Mammary epithelial cell (primary cell): ENCODE results near the gene UBE2V1.

Experiments used
- EZH2 ChIP-seq: IDR thresholded peaks from 2 replicates; pipeline ENCODE4 v1.6.1; 2012; ENCODE audit warnings: low read length, inconsistent platforms, borderline replicate concordance
- TF ChIP-seq, protein P1 (sequence below), 2 donors: IDR thresholded peaks in 1 of 2; conservative IDR thresholded peaks in 1 of 2; 2 replicates each; pipeline ENCODE4 v1.5.1; 2011 to 2012; ENCODE audit warnings: inconsistent platforms in 2 of 2, low read length in 2 of 2, mild to moderate bottlenecking in 2 of 2, control low read depth in 1 of 2, low read depth in 1 of 2; ENCODE audit not compliant: insufficient read depth in 1 of 2; ENCODE audit errors: extremely low read depth in 1 of 2

DNA sequence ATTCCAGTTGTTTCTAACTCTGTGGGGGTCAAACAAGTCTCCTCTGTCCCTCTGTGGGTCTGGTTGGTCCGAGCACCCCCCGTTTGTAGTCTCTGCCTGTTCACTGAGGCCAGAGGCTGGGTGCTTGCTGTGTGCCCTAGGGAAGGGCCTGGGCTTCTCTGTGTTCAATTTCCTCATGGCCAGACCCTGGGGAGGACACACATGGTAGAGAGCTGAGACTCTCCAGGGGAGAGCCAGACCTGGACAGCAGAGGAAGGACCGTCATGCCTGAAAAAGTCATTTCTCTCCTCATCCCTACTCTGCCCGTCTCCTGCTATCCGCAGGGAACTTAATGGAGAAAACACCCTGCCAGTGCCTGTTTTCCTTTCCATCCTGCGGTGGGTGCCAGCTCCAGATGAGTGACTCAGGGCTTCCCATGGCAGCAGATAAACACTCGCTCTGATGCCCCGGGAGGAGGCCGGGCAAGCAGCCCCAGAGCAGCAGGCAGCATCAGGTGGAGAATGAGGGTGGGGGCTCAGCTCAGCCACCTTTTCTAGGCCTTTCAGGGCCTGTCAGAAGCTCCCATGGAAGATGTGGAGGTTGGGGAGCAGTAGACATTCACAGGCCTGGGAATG lies 78.3 kb downstream of the UBE2V1 start:
- TF ChIP-seq, protein P1, sequence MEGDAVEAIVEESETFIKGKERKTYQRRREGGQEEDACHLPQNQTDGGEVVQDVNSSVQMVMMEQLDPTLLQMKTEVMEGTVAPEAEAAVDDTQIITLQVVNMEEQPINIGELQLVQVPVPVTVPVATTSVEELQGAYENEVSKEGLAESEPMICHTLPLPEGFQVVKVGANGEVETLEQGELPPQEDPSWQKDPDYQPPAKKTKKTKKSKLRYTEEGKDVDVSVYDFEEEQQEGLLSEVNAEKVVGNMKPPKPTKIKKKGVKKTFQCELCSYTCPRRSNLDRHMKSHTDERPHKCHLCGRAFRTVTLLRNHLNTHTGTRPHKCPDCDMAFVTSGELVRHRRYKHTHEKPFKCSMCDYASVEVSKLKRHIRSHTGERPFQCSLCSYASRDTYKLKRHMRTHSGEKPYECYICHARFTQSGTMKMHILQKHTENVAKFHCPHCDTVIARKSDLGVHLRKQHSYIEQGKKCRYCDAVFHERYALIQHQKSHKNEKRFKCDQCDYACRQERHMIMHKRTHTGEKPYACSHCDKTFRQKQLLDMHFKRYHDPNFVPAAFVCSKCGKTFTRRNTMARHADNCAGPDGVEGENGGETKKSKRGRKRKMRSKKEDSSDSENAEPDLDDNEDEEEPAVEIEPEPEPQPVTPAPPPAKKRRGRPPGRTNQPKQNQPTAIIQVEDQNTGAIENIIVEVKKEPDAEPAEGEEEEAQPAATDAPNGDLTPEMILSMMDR (conservative IDR thresholded peaks at IDR 0.05 in 1 of 2, IDR thresholded peaks at IDR 0.05 in 1 of 2; ENCODE audit: extremely low read depth in 1 of 2, insufficient read depth in 1 of 2, low read depth in 1 of 2, low read length in 2 of 2): no peak
- no peak for TF ChIP-seq EZH2
